Erythroblast (primary cell): Measurements from ENCODE around the gene AGPAT4.

Source experiments
- DNase-seq, 2 experiments: peaks; one replicate each; lab custom pipeline; 2025; lab: John Stamatoyannopoulos, UW
- GATA1 ChIP-seq: IDR thresholded peaks from 2 replicates; pipeline ENCODE4 v1.6.1; 2011; ENCODE audit warnings: low read depth, mild to moderate bottlenecking, control low read depth, low read length, moderate library complexity
- POLR2A ChIP-seq: IDR thresholded peaks from 2 replicates; pipeline ENCODE4 v1.6.1; 2011; ENCODE audit warnings: mild to moderate bottlenecking, low read length

AGPAT4 gene

GRCh38 chr6:161271343-161272030, 2.4 kb downstream of the AGPAT4 start:
- DNase-seq, result no peak
- TF ChIP-seq GATA1 (no peak), POLR2A (no peak)

DNA sequence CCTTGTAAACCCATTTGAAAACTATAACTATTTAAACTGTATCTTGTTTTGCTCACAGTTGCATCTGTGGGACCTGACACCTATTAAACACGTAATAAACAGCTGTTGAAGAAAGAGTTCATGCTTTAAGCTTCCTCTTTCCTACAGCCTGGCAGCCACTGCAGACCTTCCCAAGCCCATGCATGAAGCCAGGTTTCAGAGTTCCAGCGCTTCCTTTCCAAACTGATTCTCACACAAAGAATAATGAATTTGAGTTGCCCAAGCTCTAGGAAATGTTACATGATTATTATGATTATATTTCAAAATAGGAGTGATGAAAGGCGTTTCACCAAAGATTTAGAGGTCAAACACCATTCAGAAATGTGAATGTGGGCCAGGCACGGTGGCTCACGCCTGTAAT, 3.7 kb downstream of the AGPAT4 start:
- DNase-seq, result no peak
- no peak for TF ChIP-seq POLR2A
- no peak for TF ChIP-seq GATA1

DNA sequence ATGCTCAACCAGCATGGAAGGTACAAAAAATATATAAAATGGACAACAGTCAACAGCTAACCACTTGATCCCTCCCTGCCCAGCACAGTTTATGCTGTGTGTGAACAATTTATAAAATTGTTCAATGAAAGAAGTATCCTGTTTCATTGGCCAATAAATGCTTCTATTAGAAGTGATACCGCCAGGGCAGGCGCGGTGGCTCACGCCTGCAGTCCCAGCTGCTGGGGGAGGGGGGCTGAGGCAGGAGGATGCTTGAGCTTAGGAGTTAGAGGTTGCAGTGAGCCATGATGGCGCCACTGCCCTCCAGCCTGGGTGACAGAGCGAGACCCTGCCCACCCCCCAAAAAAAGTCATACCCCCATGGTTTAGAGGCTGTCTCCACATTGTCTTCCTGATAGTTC, 4.6 kb downstream of the AGPAT4 start:
- DNase-seq, result no peak

GRCh38 chr6:161268531-161269210, 5.2 kb downstream of the AGPAT4 start:
- TF ChIP-seq POLR2A, result no peak
- no peak for TF ChIP-seq GATA1
- peak in 1 of 2 experiments; percentile 11 for DNase-seq

More for the DNA sequence above, 4.6 kb downstream of the AGPAT4 start:
- no peak for TF ChIP-seq GATA1
- TF ChIP-seq POLR2A, result no peak

- TF ChIP-seq POLR2A (no peak), GATA1 (no peak)
- no peak for DNase-seq
Observed at GRCh38 chr6:161266513-161267230, 7.2 kb downstream of the AGPAT4 start.

GRCh38 chr6:161265975-161266374, 7.9 kb downstream of the AGPAT4 start:
- DNase-seq, result no peak

GRCh38 chr6:161265554-161265953, 8.3 kb downstream of the AGPAT4 start:
- DNase-seq, result peak; percentile 69 to 82
- no peak for TF ChIP-seq GATA1
- peak; percentile 15 for TF ChIP-seq POLR2A

More at GRCh38 chr6:161265975-161266374, 7.9 kb downstream of the AGPAT4 start:
- TF ChIP-seq POLR2A (no peak), GATA1 (no peak)

DNA sequence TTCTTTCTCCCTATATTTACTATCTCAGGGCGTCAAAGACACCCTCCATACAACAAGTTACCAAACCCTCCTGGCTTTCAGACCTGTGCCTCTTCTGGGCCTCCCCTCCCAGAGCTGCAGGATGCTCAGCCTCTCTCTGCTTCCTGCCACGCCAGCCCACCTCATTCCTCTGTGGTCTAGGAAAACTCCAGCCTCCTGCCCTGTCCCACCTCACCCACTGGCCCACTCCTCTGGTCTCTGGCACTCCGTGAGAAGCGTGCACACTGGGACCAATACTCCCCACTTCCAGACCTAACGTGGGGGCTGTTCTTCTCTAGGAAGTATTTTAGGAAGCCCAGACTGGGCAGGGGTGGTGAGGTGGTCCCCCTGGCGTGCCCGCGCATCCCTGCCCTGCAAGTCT, 9.7 kb downstream of the AGPAT4 start:
- no peak for DNase-seq
- TF ChIP-seq GATA1, result no peak
- no peak for TF ChIP-seq POLR2A

- DNase-seq, result peak; percentile 43 to 68
- TF ChIP-seq GATA1 (no peak), POLR2A (no peak)
Observed at GRCh38 chr6:161261816-161262215, 12.0 kb downstream of the AGPAT4 start.

DNA sequence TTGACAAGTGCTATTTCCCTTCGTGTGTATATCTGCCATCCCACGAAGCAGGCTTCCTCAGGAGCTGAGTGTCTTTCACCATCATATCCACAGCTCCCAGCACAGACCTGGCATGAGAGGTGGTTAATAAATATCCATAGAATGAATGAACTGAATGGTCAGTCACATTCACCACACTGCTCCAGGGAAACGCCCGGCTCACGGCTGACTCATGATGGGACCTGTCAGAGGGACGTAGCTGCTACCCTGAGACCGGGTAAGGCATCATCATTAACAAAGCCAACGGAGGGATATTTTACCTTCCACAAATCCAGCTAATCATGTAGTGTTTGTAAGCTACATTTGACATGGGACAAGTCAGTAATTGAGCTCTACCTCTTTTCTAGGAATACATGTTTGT, 12.5 kb downstream of the AGPAT4 start:
- TF ChIP-seq POLR2A, result peak; percentile 24
- no peak for TF ChIP-seq GATA1
- DNase-seq, result no peak

DNA sequence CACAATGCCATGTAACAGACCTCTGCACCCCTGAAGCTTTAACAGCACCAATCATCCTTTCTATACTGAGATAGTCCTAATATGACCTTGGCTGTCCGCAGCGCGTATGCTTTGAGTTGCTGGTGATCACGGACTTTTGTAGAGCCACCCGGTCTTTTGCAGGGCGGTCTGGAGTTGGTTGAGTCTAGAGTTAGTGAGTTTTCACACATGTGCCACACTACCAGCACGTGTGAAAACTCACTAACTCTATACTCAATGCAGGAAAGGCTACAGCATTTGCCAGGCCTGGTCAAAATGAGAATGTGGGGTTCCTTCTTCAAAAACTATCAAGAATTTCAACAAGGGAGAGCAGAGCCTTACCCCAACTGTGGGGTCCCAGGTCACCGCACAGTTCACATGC, 14.6 kb downstream of the AGPAT4 start:
- TF ChIP-seq GATA1, result no peak
- TF ChIP-seq POLR2A, result no peak

GRCh38 chr6:161257793-161258457, 15.9 kb downstream of the AGPAT4 start:
- no peak for DNase-seq
- TF ChIP-seq GATA1 (no peak), POLR2A (no peak)

More for the DNA sequence above, 14.6 kb downstream of the AGPAT4 start:
- DNase-seq, result no peak

GRCh38 chr6:161256407-161256806, 17.5 kb downstream of the AGPAT4 start:
- no peak for TF ChIP-seq GATA1
- no peak for TF ChIP-seq POLR2A
- DNase-seq, result no peak

DNA sequence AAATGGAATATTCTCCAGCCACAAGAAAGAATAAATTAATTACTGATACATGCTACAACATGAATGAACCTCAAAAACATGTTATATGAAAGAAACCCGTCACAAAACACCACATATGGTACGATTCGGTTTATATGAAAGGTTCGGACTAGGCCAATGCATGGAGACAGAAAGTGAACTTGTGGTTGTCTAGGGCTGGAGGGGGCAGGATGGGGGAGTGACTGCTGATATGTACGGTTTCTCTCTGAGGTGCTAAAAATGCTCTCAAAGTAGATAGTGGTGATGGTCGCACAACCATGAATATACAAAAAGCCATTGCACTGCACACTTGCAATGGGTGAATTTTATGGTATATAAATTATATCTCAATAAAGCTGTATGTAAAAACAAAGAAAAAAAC, 18.3 kb downstream of the AGPAT4 start:
- DNase-seq, result peak in 1 of 2 experiments; percentile 4
- TF ChIP-seq GATA1, result no peak
- no peak for TF ChIP-seq POLR2A
